Activated CD8-positive, alpha-beta T cell treated with anti-CD3 and anti-CD28 coated beads, Interleukin-2, amount 10 ng/mL, durations not matched to agents 7 days and 5 days (primary cell): Measurements from ENCODE around the gene CD300LD. TPM values are rescaled to one million over a fixed set of nuclear protein-coding genes. Genes with fewer than 3 reads are reported as not detected.
"Not testable (repeated sequence)": the region's sequence is repeated elsewhere in the genome, so short reads cannot be mapped to it uniquely, and the experiment has no call there.

Experiments
- ATAC-seq: fragments of 150-1000 bp; cut with Tn5 transposase; one replicate; pipeline ENCODE4 v1.10.0; 2021; ENCODE audit warnings: moderate library complexity
- CTCF ChIA-PET: fragments of 350-600 bp; sonication (Branson Sonifier 250); formaldehyde crosslinking; loops from one replicate; lab custom pipeline; 2021; ENCODE audit warnings: antibody characterized with exemption; lab: Charles Lee
- POLR2A ChIA-PET: fragments of 350-600 bp; sonication (Branson Sonifier 250); formaldehyde crosslinking; loops from one replicate; lab custom pipeline; 2021; ENCODE audit warnings: antibody characterized with exemption; lab: Charles Lee
- DNase-seq: peaks from one replicate; pipeline ENCODE4 v3.0.0-alpha.2; 2020
- H3K27ac Mint-ChIP-seq: one replicate; pipeline ENCODE4 v1.8.0; 2021; ENCODE audit warnings: mild to moderate bottlenecking, mixed read lengths
- H3K27me3 Mint-ChIP-seq: one replicate; pipeline ENCODE4 v1.8.0; 2021; ENCODE audit warnings: low read depth, mixed read lengths
- H3K36me3 Mint-ChIP-seq: one replicate; pipeline ENCODE4 v1.8.0; 2021; ENCODE audit warnings: low read depth, mixed read lengths
- H3K4me1 Mint-ChIP-seq: one replicate; pipeline ENCODE4 v1.8.0; 2021; ENCODE audit warnings: low read depth, mixed read lengths
- H3K4me3 Mint-ChIP-seq: one replicate; pipeline ENCODE4 v1.8.0; 2021; ENCODE audit warnings: mild to moderate bottlenecking, mixed read lengths
- H3K9me3 Mint-ChIP-seq: one replicate; pipeline ENCODE4 v1.8.0; 2022; ENCODE audit warnings: mixed read lengths; ENCODE audit not compliant: insufficient read depth
- total RNA-seq, 2 experiments: library from RNA; stranded (reverse); gene quantifications; one replicate each; pipeline ENCODE4 v1.2.3, GENCODE V29; 2021

The CD300LD gene
- total RNA-seq, 2 experiments from 2014 or later: not detected

GRCh38 chr17:74591503-74591902 lies 580 bp downstream of the CD300LD start:
- peaks cover 18% of the 10 kb centered on the region for H3K4me1 Mint-ChIP-seq
- H3K27ac Mint-ChIP-seq: no peak overlapping the region
- DNase-seq: no peak
- no peaks in the 10 kb centered on the region for H3K36me3 Mint-ChIP-seq
- H3K4me3 Mint-ChIP-seq: no peak overlapping the region
- no peak for ATAC-seq
- H3K27me3 Mint-ChIP-seq: peaks cover 42% of the 10 kb centered on the region
- ChIA-PET CTCF (interaction anchor here (0.7 to 2.0 kb wide), 4 partner anchors 11 to 223 kb away, joined by 3 to 9 read pairs (median 4); partner anchors contain the start of gene GPR142), POLR2A (no interaction called here)
- H3K9me3 Mint-ChIP-seq: peaks cover 7% of the 10 kb centered on the region

GRCh38 chr17:74585711-74586110 lies 6.4 kb downstream of the CD300LD start:
- POLR2A ChIA-PET: no interaction called here
- Mint-ChIP-seq H3K4me3 (no peak overlapping the region), H3K9me3 (no peaks in the 10 kb centered on the region), H3K36me3 (no peaks in the 10 kb centered on the region), H3K27ac (no peak overlapping the region), H3K27me3 (peaks cover 24% of the 10 kb centered on the region), H3K4me1 (peaks cover 3% of the 10 kb centered on the region)
- ATAC-seq (no peak), DNase-seq (no peak)
- CTCF ChIA-PET: no interaction called here

- H3K27ac Mint-ChIP-seq: no peak overlapping the region
- ATAC-seq: no peak
- H3K9me3 Mint-ChIP-seq: no peaks in the 10 kb centered on the region
- DNase-seq: no peak
- ChIA-PET CTCF (interaction anchor here (0.7 kb wide), 1 partner anchor 40 kb away, joined by 3 read pairs; no protein-coding TSS in a partner anchor), POLR2A (no interaction called here)
- H3K27me3 Mint-ChIP-seq: peaks cover 17% of the 10 kb centered on the region
- H3K4me1 Mint-ChIP-seq: peaks cover 15% of the 10 kb centered on the region
- H3K4me3 Mint-ChIP-seq: no peak overlapping the region
- H3K36me3 Mint-ChIP-seq: no peaks in the 10 kb centered on the region
Measured at GRCh38 chr17:74584292-74585060, 7.6 kb downstream of the CD300LD start.

- Mint-ChIP-seq H3K27me3 (peaks cover 7% of the 10 kb centered on the region), H3K4me1 (peaks cover 19% of the 10 kb centered on the region), H3K36me3 (no peaks in the 10 kb centered on the region)
Measured at GRCh38 chr17:74582633-74583032, 9.4 kb downstream of the CD300LD start.

GRCh38 chr17:74579900-74580299 lies 12.2 kb downstream of the CD300LD start:
- DNase-seq (no peak), ATAC-seq (no peak)
- peaks cover 13% of the 10 kb centered on the region for H3K27me3 Mint-ChIP-seq
- CTCF ChIA-PET: interaction anchor here (1.0 kb wide), 1 partner anchor 12 kb away, joined by 3 read pairs; the partner anchor contains the start of gene CD300H
- H3K9me3 Mint-ChIP-seq: no peaks in the 10 kb centered on the region
- H3K27ac Mint-ChIP-seq: peak overlapping the region; percentile 70
- H3K4me1 Mint-ChIP-seq: peaks cover 19% of the 10 kb centered on the region
- no peaks in the 10 kb centered on the region for H3K36me3 Mint-ChIP-seq
- POLR2A ChIA-PET: no interaction called here
- H3K4me3 Mint-ChIP-seq: no peak overlapping the region

More at GRCh38 chr17:74582633-74583032, 9.4 kb downstream of the CD300LD start:
- Mint-ChIP-seq H3K9me3 (no peaks in the 10 kb centered on the region), H3K4me3 (no peak overlapping the region), H3K27ac (no peak overlapping the region)
- no peak for DNase-seq
- no peak for ATAC-seq
- ChIA-PET POLR2A (no interaction called here), CTCF (no interaction called here)

- no peaks in the 10 kb centered on the region for H3K36me3 Mint-ChIP-seq
- H3K27me3 Mint-ChIP-seq: peaks cover 19% of the 10 kb centered on the region
- DNase-seq (no peak), ATAC-seq (no peak)
- H3K4me3 Mint-ChIP-seq: no peak overlapping the region
- ChIA-PET CTCF (interaction anchor here (1.0 to 1.5 kb wide), 2 partner anchors 11 to 13 kb away, joined by 3 to 7 read pairs; partner anchors contain the start of gene CD300H), POLR2A (no interaction called here)
- H3K4me1 Mint-ChIP-seq: peaks cover 19% of the 10 kb centered on the region
- no peak overlapping the region for H3K27ac Mint-ChIP-seq
- no peaks in the 10 kb centered on the region for H3K9me3 Mint-ChIP-seq
Measured at GRCh38 chr17:74578979-74579378, 13.1 kb downstream of the CD300LD start.

- no peak for ATAC-seq
- DNase-seq: no peak
- ChIA-PET CTCF (interaction anchor here (1.0 kb wide), 1 partner anchor 9 kb away, joined by 4 read pairs; no protein-coding TSS in a partner anchor), POLR2A (no interaction called here)
- Mint-ChIP-seq H3K36me3 (no peaks in the 10 kb centered on the region), H3K9me3 (no peaks in the 10 kb centered on the region), H3K27me3 (peaks cover 35% of the 10 kb centered on the region), H3K4me1 (peaks cover 6% of the 10 kb centered on the region), H3K4me3 (no peak overlapping the region), H3K27ac (no peak overlapping the region)
Measured at GRCh38 chr17:74574489-74575142, 17.5 kb downstream of the CD300LD start.

GRCh38 chr17:74573635-74574034 lies 18.4 kb downstream of the CD300LD start:
- peaks cover 44% of the 10 kb centered on the region for H3K27me3 Mint-ChIP-seq
- CTCF ChIA-PET: interaction anchor here (1.0 kb wide), 1 partner anchor 8 kb away, joined by 4 read pairs; no protein-coding TSS in a partner anchor
- H3K9me3 Mint-ChIP-seq, H3K36me3 Mint-ChIP-seq, H3K4me3 Mint-ChIP-seq, ATAC-seq, DNase-seq, POLR2A ChIA-PET, H3K27ac Mint-ChIP-seq: not testable (repeated sequence)
- H3K4me1 Mint-ChIP-seq: peaks cover 11% of the 10 kb centered on the region

- DNase-seq (no peak), ATAC-seq (no peak)
- Mint-ChIP-seq H3K4me1 (peaks cover 15% of the 10 kb centered on the region), H3K27ac (no peak overlapping the region), H3K27me3 (peaks cover 48% of the 10 kb centered on the region), H3K36me3 (no peaks in the 10 kb centered on the region), H3K4me3 (no peak overlapping the region), H3K9me3 (no peaks in the 10 kb centered on the region)
- ChIA-PET CTCF (no interaction called here), POLR2A (no interaction called here)
Measured at GRCh38 chr17:74573169-74573568, 18.9 kb downstream of the CD300LD start.

- Mint-ChIP-seq H3K27ac (no peak overlapping the region), H3K9me3 (no peaks in the 10 kb centered on the region), H3K4me3 (no peak overlapping the region), H3K36me3 (no peaks in the 10 kb centered on the region), H3K4me1 (peaks cover 15% of the 10 kb centered on the region), H3K27me3 (peaks cover 55% of the 10 kb centered on the region)
- ChIA-PET CTCF (no interaction called here), POLR2A (no interaction called here)
- DNase-seq (no peak), ATAC-seq (no peak)
Measured at GRCh38 chr17:74571621-74572270, 20.3 kb downstream of the CD300LD start.

GRCh38 chr17:74569020-74570003 lies 22.8 kb downstream of the CD300LD start:
- Mint-ChIP-seq H3K9me3 (no peaks in the 10 kb centered on the region), H3K4me1 (peaks cover 15% of the 10 kb centered on the region), H3K36me3 (no peaks in the 10 kb centered on the region), H3K27me3 (peaks cover 45% of the 10 kb centered on the region), H3K4me3 (no peak overlapping the region), H3K27ac (no peak overlapping the region)
- POLR2A ChIA-PET: no interaction called here
- peak; percentile 27 for ATAC-seq
- DNase-seq: peak; percentile 28
- CTCF ChIA-PET: interaction anchor here (0.9 kb wide), 1 partner anchor 201 kb away, joined by 3 read pairs; no protein-coding TSS in a partner anchor
